Adrenal gland (tissue), 5 donors: Measurements from ENCODE around the gene CHMP2A.

Experiments used
- CTCF ChIP-seq, 6 experiments: fragments of 450-650 bp in 4 of 6; fragments of 200-600 bp in 2 of 6; sonication (generic) in 1 of 6; IDR thresholded peaks; 1 replicate in 5 of 6; 2 replicates in 1 of 6; pipeline versions ENCODE4 v1.5.1 to v1.8.0; 2016 to 2021; ENCODE audit warnings: antibody characterized with exemption in 6 of 6, mild to moderate bottlenecking in 2 of 6, moderate library complexity in 1 of 6
- POLR2A ChIP-seq, 2 donors: fragments of 450-650 bp; IDR thresholded peaks; one replicate each; pipeline ENCODE4 v1.6.1; 2017; ENCODE audit warnings: antibody characterized with exemption in 2 of 2, mild to moderate bottlenecking in 2 of 2, moderate library complexity in 1 of 2
- donor health status: DM: no; HTN: no; CAD: no.

- no peak for TF ChIP-seq CTCF (IDR thresholded peaks at IDR 0.05)
- TF ChIP-seq POLR2A (IDR thresholded peaks at IDR 0.05) = no peak
Observed at GRCh38 chr19:58552655-58553054, 2.2 kb downstream of the CHMP2A start.
